ENCODE measurements around the gene ZNF213.

ZNF213 gene

GRCh38 chr16:3134338-3135125, at the start of gene ZNF213 (continued):
- TF ChIP-seq, protein P1, sequence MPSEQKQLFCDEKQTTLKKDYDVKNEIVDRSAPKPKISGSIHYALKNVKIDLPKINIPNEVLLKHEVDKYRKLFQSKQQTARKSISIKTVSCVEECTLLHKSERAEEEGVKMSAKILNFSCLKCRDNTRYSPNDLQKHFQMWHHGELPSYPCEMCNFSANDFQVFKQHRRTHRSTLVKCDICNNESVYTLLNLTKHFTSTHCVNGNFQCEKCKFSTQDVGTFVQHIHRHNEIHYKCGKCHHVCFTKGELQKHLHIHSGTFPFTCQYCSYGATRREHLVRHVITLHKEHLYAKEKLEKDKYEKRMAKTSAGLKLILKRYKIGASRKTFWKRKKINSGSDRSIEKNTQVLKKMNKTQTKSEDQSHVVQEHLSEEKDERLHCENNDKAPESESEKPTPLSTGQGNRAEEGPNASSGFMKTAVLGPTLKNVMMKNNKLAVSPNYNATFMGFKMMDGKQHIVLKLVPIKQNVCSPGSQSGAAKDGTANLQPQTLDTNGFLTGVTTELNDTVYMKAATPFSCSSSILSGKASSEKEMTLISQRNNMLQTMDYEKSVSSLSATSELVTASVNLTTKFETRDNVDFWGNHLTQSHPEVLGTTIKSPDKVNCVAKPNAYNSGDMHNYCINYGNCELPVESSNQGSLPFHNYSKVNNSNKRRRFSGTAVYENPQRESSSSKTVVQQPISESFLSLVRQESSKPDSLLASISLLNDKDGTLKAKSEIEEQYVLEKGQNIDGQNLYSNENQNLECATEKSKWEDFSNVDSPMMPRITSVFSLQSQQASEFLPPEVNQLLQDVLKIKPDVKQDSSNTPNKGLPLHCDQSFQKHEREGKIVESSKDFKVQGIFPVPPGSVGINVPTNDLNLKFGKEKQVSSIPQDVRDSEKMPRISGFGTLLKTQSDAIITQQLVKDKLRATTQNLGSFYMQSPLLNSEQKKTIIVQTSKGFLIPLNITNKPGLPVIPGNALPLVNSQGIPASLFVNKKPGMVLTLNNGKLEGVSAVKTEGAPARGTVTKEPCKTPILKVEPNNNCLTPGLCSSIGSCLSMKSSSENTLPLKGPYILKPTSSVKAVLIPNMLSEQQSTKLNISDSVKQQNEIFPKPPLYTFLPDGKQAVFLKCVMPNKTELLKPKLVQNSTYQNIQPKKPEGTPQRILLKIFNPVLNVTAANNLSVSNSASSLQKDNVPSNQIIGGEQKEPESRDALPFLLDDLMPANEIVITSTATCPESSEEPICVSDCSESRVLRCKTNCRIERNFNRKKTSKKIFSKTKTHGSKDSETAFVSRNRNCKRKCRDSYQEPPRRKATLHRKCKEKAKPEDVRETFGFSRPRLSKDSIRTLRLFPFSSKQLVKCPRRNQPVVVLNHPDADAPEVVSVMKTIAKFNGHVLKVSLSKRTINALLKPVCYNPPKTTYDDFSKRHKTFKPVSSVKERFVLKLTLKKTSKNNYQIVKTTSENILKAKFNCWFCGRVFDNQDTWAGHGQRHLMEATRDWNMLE (tag by site-specific recombination; conservative IDR thresholded peaks at IDR 0.05; ENCODE audit: low read depth) = peak; percentile 57; the same call in 1 of the 2 replicates
- no peak for TF ChIP-seq ZNF140 (tag by site-specific recombination; IDR thresholded peaks at IDR 0.05)
- peak; percentile 16; the same call in 1 of the 2 replicates for TF ChIP-seq ZXDB (tag by site-specific recombination; IDR thresholded peaks at IDR 0.05)

GRCh38 chr16:3085868-3086595, 48.8 kb upstream of the ZNF213 start:
- H3K4me1 ChIP-seq (ENCODE audit: control insufficient read depth, insufficient read depth, low read length) = no peaks in the 10 kb centered on the region
- H3K9me3 ChIP-seq (ENCODE audit: control insufficient read depth, insufficient read depth, low read depth, low read length) = no peaks in the 10 kb centered on the region
- POLR2A ChIA-PET = no interaction called here
- H3K36me3 ChIP-seq (ENCODE audit: control insufficient read depth in 2 of 2, insufficient read depth in 1 of 2, low read length in 2 of 2) = no peaks in the 10 kb centered on the region
- H3K4me3 ChIP-seq (ENCODE audit: low read depth, low read length) = no peak overlapping the region
- no peak overlapping the region for H3K27ac ChIP-seq (ENCODE audit: extremely low read depth, low read depth, low read length)
- TF ChIP-seq ZNF830 (tag by site-specific recombination; IDR thresholded peaks at IDR 0.05; ENCODE audit: low read depth) (no peak), ZNF155 (tag by site-specific recombination; IDR thresholded peaks at IDR 0.05) (no peak), ZNF521 (tag by site-specific recombination; IDR thresholded peaks at IDR 0.05) (no peak), ZNF16 (tag by site-specific recombination; IDR thresholded peaks at IDR 0.05; ENCODE audit: low read depth) (no peak), ZNF266 (tag by site-specific recombination; IDR thresholded peaks at IDR 0.05; ENCODE audit: low read depth) (no peak), ZNF629 (tag by site-specific recombination; IDR thresholded peaks at IDR 0.05) (no peak), ZBTB48 (tag by site-specific recombination; IDR thresholded peaks at IDR 0.05) (no peak), SP7 (tag by site-specific recombination; IDR thresholded peaks at IDR 0.05) (no peak), KLF9 (tag by site-specific recombination; IDR thresholded peaks at IDR 0.05; ENCODE audit: low read depth) (no peak), ZNF223 (tag by site-specific recombination; IDR thresholded peaks at IDR 0.05) (no peak), ZNF341 (tag by site-specific recombination; IDR thresholded peaks at IDR 0.05; ENCODE audit: low read depth) (no peak), ZNF473 (tag by site-specific recombination; IDR thresholded peaks at IDR 0.05) (no peak)
- TF ChIP-seq, protein P2, sequence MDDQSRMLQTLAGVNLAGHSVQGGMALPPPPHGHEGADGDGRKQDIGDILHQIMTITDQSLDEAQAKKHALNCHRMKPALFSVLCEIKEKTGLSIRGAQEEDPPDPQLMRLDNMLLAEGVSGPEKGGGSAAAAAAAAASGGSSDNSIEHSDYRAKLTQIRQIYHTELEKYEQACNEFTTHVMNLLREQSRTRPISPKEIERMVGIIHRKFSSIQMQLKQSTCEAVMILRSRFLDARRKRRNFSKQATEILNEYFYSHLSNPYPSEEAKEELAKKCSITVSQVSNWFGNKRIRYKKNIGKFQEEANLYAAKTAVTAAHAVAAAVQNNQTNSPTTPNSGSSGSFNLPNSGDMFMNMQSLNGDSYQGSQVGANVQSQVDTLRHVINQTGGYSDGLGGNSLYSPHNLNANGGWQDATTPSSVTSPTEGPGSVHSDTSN (CRISPR knock-in tag; IDR thresholded peaks at IDR 0.05) = no peak
- TF ChIP-seq, protein P3, sequence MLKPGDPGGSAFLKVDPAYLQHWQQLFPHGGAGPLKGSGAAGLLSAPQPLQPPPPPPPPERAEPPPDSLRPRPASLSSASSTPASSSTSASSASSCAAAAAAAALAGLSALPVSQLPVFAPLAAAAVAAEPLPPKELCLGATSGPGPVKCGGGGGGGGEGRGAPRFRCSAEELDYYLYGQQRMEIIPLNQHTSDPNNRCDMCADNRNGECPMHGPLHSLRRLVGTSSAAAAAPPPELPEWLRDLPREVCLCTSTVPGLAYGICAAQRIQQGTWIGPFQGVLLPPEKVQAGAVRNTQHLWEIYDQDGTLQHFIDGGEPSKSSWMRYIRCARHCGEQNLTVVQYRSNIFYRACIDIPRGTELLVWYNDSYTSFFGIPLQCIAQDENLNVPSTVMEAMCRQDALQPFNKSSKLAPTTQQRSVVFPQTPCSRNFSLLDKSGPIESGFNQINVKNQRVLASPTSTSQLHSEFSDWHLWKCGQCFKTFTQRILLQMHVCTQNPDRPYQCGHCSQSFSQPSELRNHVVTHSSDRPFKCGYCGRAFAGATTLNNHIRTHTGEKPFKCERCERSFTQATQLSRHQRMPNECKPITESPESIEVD (tag by site-specific recombination; IDR thresholded peaks at IDR 0.05) = no peak
- CTCF ChIA-PET = no interaction called here

All from HEK293 (cell line).